Activated CD8-positive, alpha-beta memory T cell treated with anti-CD3 and anti-CD28 coated beads for 36 hours (primary cell): ENCODE results near the gene ZBTB48. TPM values are rescaled to one million over a fixed set of nuclear protein-coding genes. Genes with fewer than 3 reads are reported as not detected.

ENCODE experiments used
- CTCF ChIA-PET: fragments of 350-600 bp; sonication (Branson Sonifier 250); formaldehyde crosslinking; loops from one replicate; lab custom pipeline; 2021; ENCODE audit warnings: antibody characterized with exemption; lab: Charles Lee
- POLR2A ChIA-PET: fragments of 350-600 bp; sonication (Branson Sonifier 250); formaldehyde crosslinking; loops from one replicate; lab custom pipeline; 2021; ENCODE audit warnings: antibody characterized with exemption; lab: Charles Lee
- total RNA-seq, 2 experiments: library from RNA; stranded (reverse); gene quantifications; one replicate each; pipeline ENCODE4 v1.2.3, GENCODE V29; 2021

ZBTB48 gene
- total RNA-seq, 2 experiments from 2014 or later, result 28.5 to 33.5 TPM

DNA sequence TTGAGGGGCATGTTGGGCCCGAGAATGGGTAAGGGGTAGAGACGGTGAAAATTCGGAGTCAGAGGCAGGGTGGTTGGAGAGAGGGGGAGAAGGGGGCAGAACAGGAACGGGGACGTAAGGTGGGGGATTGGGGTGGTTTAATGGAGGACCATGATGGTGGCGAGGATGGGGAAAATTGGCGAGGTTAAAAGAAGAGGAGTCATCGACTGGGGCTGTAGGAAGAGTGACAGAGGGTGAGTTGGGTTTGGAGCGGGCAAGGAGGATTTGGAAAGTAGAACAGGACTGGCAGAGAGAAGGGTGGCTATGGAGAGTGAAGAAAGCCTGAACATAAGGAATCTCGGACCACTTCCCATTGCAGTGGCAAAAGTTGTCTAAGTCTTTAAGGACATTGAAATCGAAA is 10.8 kb upstream of the ZBTB48 start:
- ChIA-PET CTCF (no interaction called here), POLR2A (no interaction called here)

DNA sequence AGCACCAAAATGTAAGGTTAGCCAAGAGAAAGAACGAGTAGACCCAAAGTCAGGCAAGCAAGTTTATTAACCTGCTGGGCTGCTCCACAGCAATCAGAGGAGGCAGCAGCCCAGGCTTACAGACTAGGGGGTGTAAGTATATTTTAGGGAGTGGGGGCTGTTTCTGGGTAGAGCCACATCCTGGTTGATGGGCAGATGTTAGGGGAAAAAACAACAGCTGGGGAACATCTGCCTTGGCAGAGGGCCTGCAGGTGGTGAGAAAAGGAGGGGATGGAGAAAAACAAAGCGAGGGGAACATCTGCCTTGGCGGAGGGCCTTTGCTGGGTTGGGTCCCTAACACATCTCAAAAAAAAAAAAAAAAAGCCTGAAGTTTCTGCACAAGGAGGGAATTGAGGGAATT is 9.7 kb upstream of the ZBTB48 start:
- POLR2A ChIA-PET, result interaction anchor here (0.6 kb wide), 1 partner anchor 125 kb away, joined by 4 read pairs; no protein-coding TSS in a partner anchor
- CTCF ChIA-PET, result interaction anchor here (1.6 kb wide), 1 partner anchor 16 kb away, joined by 6 read pairs; the partner anchor contains the start of genes NOL9 and TAS1R1

DNA sequence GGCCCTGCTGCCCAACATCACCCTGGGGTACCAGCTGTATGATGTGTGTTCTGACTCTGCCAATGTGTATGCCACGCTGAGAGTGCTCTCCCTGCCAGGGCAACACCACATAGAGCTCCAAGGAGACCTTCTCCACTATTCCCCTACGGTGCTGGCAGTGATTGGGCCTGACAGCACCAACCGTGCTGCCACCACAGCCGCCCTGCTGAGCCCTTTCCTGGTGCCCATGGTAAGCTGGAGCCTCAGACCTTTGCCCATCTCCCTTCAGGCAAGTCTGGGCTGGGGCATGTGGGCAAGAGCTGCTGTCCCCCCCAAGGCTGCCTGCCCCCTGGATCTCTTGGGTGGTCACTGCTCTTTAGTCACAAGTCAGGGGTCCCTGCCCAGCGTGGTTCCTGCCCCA is 8.8 kb upstream of the ZBTB48 start:
- ChIA-PET CTCF (interaction anchor here (1.6 kb wide), 1 partner anchor 16 kb away, joined by 6 read pairs; the partner anchor contains the start of genes NOL9 and TAS1R1), POLR2A (no interaction called here)

DNA sequence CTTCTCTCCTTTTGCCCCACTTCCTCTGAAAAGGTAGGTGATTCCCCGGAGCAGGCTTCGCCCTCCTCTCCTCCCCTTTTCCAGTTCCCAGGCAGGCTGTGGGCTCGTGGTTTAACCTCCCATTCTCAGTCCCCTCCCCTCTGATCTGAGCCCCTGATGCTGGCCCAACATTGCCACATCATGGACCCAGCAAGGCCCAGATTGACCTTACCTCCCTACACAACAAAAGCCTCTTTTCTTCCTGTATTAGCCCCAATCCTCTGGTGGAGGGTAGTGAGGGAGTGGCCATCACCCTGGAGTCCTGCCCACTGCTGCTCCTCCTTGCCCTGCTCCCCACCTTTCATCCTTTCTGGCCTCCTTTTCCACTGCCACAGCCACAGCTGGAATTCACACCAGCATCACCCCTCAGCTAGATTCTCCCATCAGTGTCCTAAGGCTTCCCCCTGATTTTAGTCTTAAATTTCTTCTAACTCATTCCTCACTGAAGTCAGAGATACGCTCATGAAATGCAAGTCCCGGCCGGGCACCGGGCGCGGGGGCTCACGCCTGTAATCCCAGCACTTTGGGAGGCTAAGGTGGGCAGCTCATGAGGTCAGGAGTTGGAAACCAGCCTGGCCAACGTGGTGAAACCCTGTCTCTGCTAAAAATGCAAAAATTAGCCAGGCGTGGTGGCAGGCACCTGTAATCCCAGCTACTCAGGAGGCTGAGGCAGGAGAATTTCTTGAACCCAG is 7.0 kb upstream of the ZBTB48 start:
- ChIA-PET POLR2A (interaction anchor here (1.0 kb wide), 1 partner anchor 18 kb away, joined by 3 read pairs; the partner anchor contains the start of gene TAS1R1), CTCF (interaction anchor here (0.8 kb wide), 1 partner anchor 62 kb away, joined by 3 read pairs; no protein-coding TSS in a partner anchor)

DNA sequence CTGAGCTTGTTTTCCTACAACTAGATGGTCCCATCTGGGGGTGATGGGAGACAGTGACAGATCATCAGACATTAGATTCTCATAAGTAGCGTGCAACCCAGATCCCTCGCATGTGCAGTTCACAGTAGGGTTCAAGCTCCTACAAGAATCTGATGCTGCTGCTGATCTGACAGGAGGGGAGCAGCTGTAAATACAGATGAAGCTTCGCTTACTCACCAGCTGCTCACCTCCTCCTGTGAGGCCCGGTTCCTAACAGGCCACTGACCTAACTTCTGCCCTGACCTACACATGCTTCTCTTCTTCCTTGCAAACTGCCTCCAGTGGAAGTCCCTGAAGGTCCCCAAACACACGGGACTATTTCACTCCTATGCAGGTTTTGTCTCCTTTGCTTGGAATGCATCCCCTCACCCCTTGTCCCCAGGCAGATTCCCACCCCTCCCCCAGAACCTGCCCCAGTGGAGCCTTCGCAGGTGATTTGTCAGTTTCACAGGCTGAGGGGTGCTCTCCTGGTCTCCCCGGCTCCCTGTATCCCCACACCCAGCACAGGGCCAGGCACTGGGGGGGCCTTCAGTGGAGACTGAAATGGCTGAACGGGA is 5.7 kb upstream of the ZBTB48 start:
- ChIA-PET CTCF (interaction anchor here (0.6 to 0.8 kb wide), 2 partner anchors 60 to 126 kb away, joined by 3 read pairs; no protein-coding TSS in a partner anchor), POLR2A (no interaction called here)

DNA sequence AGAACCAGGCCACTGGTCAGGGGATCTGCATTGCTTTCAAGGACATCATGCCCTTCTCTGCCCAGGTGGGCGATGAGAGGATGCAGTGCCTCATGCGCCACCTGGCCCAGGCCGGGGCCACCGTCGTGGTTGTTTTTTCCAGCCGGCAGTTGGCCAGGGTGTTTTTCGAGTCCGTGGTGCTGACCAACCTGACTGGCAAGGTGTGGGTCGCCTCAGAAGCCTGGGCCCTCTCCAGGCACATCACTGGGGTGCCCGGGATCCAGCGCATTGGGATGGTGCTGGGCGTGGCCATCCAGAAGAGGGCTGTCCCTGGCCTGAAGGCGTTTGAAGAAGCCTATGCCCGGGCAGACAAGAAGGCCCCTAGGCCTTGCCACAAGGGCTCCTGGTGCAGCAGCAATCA is 5.0 kb upstream of the ZBTB48 start:
- ChIA-PET CTCF (interaction anchor here (1.0 kb wide), 1 partner anchor 9 kb away, joined by 3 read pairs; no protein-coding TSS in a partner anchor), POLR2A (interaction anchor here (0.6 kb wide), 1 partner anchor 51 kb away, joined by 3 read pairs; no protein-coding TSS in a partner anchor)

DNA sequence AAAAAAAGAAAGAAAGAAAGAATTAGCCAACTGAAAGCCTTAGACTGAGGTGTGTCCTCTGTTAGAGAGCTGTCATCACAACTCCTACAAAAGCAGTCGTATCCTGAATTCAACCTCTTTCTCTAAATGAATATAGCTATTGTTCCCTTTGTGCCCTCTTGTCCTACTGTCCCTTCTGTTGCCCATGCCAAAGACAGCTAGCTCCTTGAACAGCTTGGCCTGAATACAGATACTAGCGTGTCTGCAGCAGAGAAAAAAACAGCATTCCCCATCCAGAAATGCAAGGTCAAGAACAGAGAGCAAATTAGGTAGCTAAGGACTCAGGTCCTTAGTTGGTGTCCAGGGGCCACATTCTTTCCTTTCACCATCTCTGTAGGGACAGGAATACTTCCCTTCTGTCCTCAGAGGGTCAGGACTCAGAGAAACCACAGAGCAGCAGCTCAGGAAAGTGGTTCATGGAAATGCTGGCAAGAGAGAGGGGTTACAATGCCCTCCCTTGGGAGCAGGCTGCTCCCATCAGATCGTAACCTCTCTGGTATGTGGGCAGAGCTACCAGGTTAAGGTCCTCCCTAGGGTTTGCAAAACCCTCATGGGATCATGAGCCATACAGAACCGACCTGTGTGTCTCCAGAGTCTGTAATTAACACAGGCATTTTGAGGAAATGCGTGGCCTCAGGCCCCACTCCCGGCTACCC is 1.8 kb upstream of the ZBTB48 start:
- ChIA-PET POLR2A (interaction anchor here (0.5 kb wide), 1 partner anchor 35 kb away, joined by 3 read pairs; no protein-coding TSS in a partner anchor), CTCF (interaction anchor here (1.5 to 1.6 kb wide), 2 partner anchors 23 to 24 kb away, joined by 4 to 5 read pairs; partner anchors contain the start of genes NOL9 and TAS1R1)

DNA sequence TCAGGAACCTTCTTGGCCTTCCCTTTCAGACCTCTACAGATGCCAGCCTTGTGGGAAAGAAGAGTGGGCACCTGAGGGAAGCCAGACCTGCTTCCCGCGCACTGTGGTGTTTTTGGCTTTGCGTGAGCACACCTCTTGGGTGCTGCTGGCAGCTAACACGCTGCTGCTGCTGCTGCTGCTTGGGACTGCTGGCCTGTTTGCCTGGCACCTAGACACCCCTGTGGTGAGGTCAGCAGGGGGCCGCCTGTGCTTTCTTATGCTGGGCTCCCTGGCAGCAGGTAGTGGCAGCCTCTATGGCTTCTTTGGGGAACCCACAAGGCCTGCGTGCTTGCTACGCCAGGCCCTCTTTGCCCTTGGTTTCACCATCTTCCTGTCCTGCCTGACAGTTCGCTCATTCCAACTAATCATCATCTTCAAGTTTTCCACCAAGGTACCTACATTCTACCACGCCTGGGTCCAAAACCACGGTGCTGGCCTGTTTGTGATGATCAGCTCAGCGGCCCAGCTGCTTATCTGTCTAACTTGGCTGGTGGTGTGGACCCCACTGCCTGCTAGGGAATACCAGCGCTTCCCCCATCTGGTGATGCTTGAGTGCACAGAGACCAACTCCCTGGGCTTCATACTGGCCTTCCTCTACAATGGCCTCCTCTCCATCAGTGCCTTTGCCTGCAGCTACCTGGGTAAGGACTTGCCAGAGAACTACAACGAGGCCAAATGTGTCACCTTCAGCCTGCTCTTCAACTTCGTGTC is 995 bp upstream of the ZBTB48 start:
- CTCF ChIA-PET, result interaction anchor here (1.5 to 1.6 kb wide), 2 partner anchors 24 to 25 kb away, joined by 4 to 5 read pairs; partner anchors contain the start of genes NOL9 and TAS1R1
- POLR2A ChIA-PET, result interaction anchor here (0.5 kb wide), 1 partner anchor 36 kb away, joined by 3 read pairs; no protein-coding TSS in a partner anchor

DNA sequence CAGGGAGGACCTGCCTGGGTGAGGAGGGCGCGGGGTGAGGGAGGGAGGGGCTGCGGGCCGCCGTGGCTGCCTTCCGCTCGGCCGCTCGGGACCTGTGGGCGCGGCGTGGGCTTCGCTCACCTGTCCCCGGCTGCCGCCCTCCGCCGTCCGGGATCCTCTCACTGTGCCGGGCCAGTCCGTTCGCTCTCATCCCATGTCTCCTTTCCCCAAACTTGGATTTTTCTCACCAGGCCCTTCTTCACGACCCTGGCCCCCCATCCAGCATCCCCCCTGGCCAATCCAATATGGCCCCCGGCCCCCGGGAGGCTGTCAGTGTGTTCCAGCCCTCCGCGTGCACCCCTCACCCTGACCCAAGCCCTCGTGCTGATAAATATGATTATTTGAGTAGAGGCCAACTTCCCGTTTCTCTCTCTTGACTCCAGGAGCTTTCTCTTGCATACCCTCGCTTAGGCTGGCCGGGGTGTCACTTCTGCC is 362 bp downstream of the ZBTB48 start:
- CTCF ChIA-PET, result interaction anchor here (0.7 to 1.2 kb wide), 4 partner anchors 18 to 374 kb away, joined by 3 to 4 read pairs (median 4); partner anchors contain the start of genes KLHL21 and RNF207
- POLR2A ChIA-PET, result interaction anchor here (0.7 to 2.6 kb wide), 5 partner anchors 11 to 1505 kb away, joined by 3 to 15 read pairs (median 3); partner anchors contain the start of genes CAMTA1 and KLHL21

DNA sequence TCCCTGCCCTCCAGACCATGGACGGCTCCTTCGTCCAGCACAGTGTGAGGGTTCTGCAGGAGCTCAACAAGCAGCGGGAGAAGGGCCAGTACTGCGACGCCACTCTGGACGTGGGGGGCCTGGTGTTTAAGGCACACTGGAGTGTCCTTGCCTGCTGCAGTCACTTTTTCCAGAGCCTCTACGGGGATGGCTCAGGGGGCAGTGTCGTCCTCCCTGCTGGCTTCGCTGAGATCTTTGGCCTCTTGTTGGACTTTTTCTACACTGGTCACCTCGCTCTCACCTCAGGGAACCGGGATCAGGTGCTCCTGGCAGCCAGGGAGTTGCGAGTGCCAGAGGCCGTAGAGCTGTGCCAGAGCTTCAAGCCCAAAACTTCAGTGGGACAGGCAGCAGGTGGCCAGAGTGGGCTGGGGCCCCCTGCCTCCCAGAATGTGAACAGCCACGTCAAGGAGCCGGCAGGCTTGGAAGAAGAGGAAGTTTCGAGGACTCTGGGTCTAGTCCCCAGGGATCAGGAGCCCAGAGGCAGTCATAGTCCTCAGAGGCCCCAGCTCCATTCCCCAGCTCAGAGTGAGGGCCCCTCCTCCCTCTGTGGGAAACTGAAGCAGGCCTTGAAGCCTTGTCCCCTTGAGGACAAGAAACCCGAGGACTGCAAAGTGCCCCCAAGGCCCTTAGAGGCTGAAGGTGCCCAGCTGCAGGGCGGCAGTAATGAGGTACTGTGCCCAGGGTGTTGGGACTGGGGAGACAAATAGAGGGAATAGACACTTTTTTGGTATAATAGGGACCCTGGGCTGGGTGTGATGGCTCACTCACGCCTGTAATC is 1.0 kb downstream of the ZBTB48 start:
- CTCF ChIA-PET, result interaction anchor here (0.7 to 1.3 kb wide), 4 partner anchors 18 to 72 kb away, joined by 4 read pairs; partner anchors contain the start of gene KLHL21
- POLR2A ChIA-PET, result interaction anchor here (1.1 to 2.6 kb wide), 3 partner anchors 10 to 21 kb away, joined by 3 to 15 read pairs (median 4); partner anchors contain the start of gene KLHL21

DNA sequence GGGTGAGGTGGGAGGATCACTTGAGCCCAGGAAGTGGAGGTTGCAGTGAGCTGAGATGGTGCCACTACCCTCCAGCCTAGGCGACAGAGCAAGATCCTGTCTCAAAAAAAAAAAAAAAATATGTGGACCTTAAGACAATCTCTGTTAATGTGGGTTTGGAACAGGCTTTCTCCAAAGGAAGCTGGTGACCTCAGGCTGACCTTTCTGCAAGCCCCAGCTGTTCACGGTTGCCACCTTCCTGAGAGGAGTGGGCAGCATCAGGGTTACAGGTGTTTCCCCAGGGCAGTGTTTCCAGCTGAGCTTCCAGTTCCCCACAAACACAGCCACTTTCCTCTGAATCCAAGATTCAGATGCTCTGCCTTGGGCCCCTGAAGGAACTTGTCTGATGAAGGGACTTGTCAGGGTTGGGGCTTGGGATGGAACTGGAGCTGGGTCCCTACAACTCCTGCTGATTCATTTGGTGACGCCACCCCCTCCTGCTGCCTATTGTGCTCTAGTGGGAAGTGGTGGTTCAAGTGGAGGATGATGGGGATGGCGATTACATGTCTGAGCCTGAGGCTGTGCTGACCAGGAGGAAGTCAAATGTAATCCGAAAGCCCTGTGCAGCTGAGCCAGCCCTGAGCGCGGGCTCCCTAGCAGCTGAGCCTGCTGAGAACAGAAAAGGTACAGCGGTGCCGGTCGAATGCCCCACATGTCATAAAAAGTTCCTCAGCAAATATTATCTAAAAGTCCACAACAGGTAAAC is 1.9 kb downstream of the ZBTB48 start:
- ChIA-PET CTCF (interaction anchor here (1.3 kb wide), 1 partner anchor 51 kb away, joined by 4 read pairs; no protein-coding TSS in a partner anchor), POLR2A (interaction anchor here (1.1 to 2.6 kb wide), 2 partner anchors 10 to 20 kb away, joined by 3 to 15 read pairs; partner anchors contain the start of gene KLHL21)

DNA sequence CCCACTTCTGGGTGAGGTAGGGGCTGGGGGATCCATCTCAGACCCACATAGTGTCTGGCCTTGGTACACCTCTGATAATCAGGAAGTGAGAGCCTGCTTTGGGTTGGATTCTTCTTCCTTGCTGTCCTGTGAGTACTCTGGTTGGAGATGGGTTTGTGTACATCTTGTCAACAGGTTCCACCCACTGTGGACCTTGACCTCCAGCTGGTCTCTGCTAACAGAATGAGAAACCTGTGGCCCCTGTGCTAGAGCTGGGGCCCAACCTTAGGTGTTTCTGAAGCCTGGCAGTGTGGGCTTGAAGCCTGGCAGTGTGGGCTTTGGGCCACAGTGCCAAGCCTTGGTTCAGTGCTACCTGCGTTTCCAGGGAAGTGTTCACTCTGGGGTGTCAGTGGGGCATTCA is 2.6 kb downstream of the ZBTB48 start:
- ChIA-PET POLR2A (no interaction called here), CTCF (no interaction called here)

DNA sequence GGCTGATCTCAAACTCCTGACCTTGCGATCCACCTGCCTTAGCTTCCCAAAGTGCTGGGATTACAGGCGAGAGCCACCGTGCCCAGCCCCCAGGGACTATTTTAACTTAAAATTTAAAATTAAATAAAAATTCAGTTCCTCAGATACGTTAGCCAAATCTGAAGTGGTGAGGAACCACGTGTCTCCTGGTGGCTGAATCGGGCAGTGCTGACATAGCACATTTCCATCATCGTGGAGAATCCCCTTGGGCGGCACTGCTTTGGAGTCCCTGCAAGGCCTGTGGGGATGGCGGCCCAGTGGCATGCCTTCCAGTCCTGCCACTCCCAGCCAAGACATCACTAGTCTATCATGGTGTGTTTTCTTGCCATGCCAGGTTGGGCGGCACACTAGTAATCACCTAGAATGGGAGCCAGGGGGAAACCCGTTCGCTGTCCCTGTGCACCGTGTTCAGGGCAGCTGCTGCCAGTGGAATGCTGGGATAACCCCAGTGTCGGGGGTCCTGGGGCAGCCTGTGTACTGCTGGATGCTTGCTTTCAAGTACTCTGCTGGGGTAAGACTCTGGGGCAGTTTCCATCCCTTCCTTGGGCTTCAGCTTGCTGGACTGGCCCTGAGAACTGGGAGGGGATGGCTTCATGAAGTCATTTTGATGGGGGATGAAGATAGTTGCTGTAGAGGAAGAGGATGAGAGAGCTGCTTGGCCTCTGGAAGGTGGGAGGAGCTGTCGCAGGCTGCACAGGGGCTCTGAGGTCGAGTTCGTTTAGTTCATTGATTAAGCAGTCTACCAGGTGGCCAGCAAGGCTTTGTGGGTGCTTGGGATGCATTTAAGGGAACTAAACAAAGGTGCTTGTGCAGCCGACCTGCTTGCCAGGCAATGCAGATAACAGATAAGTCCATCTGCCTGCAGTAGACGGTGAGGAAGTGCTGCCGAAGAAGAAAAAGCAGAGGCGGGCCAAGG is 4.6 kb downstream of the ZBTB48 start:
- ChIA-PET POLR2A (interaction anchor here (0.6 kb wide), 1 partner anchor 19 kb away, joined by 3 read pairs; no protein-coding TSS in a partner anchor), CTCF (interaction anchor here (0.8 to 1.7 kb wide), 3 partner anchors 16 to 29 kb away, joined by 3 to 4 read pairs (median 3); partner anchors contain the start of genes NOL9 and TAS1R1)

DNA sequence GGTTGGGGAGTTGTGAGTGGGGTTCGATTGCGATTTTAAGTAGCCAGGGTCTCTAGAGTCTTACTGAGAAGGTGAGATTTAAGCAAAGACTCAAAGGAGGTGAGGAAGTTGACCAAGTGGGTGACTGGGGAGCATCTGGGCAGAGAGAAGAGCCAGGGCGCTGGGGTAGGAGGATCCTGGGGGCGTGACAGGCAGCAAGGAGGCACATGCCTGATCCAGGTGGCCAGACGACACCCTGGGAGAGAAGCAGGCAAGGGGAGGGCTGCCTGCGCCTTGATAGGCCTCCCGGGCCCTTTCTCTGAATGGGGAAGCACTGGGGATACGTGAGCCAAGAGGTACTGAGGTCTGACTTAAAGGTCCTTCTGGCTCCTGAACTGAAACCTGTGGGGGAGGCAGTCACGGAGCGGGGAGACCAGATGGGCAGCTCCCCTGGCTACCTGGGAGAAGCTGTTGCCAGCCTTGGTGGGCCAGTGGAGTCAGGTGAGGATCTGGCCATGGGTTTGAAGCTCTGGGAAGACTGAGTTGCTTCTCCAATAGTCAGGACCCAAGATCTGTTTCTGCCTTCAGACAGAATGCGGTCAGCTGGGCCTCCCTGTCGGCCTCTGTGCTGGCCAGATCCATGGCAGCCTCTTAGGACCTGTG is 5.4 kb downstream of the ZBTB48 start:
- CTCF ChIA-PET, result interaction anchor here (0.5 to 1.7 kb wide), 2 partner anchors 30 to 40 kb away, joined by 3 to 4 read pairs; partner anchors contain the start of genes NOL9 and TAS1R1
- POLR2A ChIA-PET, result interaction anchor here (0.6 kb wide), 1 partner anchor 18 kb away, joined by 3 read pairs; no protein-coding TSS in a partner anchor
